Endothelial cell of umbilical vein (primary cell): ENCODE measurements around the gene SVOP. TPM values are rescaled to one million over a fixed set of nuclear protein-coding genes. Genes with fewer than 3 reads are reported as not detected.

ENCODE experiments used
- BruUV-seq: library from RNA; stranded (reverse); fragments of 400-500 nt; replicated peaks from 2 replicates; lab custom pipeline; 2021; lab: Mats Ljungman, UMichigan
- CTCF ChIA-PET: fragments of 300-600, 350-600 bp; sonication (Branson Sonifier 250); formaldehyde crosslinking; loops from one replicate; lab custom pipeline; 2021; ENCODE audit warnings: antibody characterized with exemption, inconsistent platforms; lab: Charles Lee
- POLR2A ChIA-PET: fragments of 300-600, 350-600 bp; sonication (Branson Sonifier 250); formaldehyde crosslinking; loops from one replicate; lab custom pipeline; 2021; ENCODE audit warnings: antibody characterized with exemption, inconsistent platforms; lab: Charles Lee
- DNase-seq: peaks from one replicate; pipeline ENCODE4 v3.0.0-alpha.2; 2011; ENCODE audit warnings: low read depth, low spot score
- FAIRE-seq: peaks from 2 replicates; lab custom pipeline; 2011; peaks lifted over from hg19 to GRCh38; lab: Jason Lieb, UNC
- H2AFZ ChIP-seq: 2 replicates; pipeline ENCODE4 v1.6.0; 2012; ENCODE audit warnings: low read depth, low read length, control low read depth, inconsistent platforms
- H3K27ac ChIP-seq: 2 replicates; pipeline ENCODE4 v1.5.1; 2011; ENCODE audit warnings: low read depth, mild to moderate bottlenecking, control low read depth, low read length, moderate library complexity; ENCODE audit not compliant: insufficient read depth
- H3K27me3 ChIP-seq, 2 experiments: 2 replicates each; pipeline versions ENCODE4 v1.6.0 to v1.6.1; 2011; ENCODE audit warnings: low read length in 2 of 2, mixed read lengths in 1 of 2; ENCODE audit not compliant: control insufficient read depth in 2 of 2, insufficient read depth in 2 of 2
- H3K36me3 ChIP-seq, 2 experiments: 2 replicates in 1 of 2; 3 replicates in 1 of 2; pipeline ENCODE4 v1.5.1; 2011; ENCODE audit warnings: low read length in 2 of 2, mild to moderate bottlenecking in 1 of 2, moderate library complexity in 1 of 2; ENCODE audit not compliant: control insufficient read depth in 2 of 2, insufficient read depth in 2 of 2; ENCODE audit errors: extremely low read depth in 1 of 2
- H3K4me1 ChIP-seq: 3 replicates; pipeline ENCODE4 v1.5.1; 2011; ENCODE audit warnings: mild to moderate bottlenecking, low read length; ENCODE audit not compliant: control insufficient read depth, insufficient read depth; ENCODE audit errors: extremely low read depth
- H3K4me2 ChIP-seq: 2 replicates; pipeline ENCODE4 v1.6.1; 2011; ENCODE audit warnings: low read length, control low read depth, mixed read lengths; ENCODE audit not compliant: insufficient read depth
- H3K4me3 ChIP-seq, 3 experiments: fragments of 200-600 bp in 1 of 3; sonication (generic), shearing (Covaris generic) in 1 of 3; replicated peaks in 1 of 3; 2 replicates each; pipeline ENCODE4 v1.5.1; 2011 to 2016; ENCODE audit warnings: control low read depth in 3 of 3, low read length in 3 of 3, mild to moderate bottlenecking in 2 of 3, inconsistent platforms in 1 of 3, low read depth in 1 of 3, moderate library complexity in 1 of 3; ENCODE audit not compliant: insufficient read depth in 1 of 3
- H3K79me2 ChIP-seq: 2 replicates; pipeline ENCODE4 v1.6.0; 2012; ENCODE audit warnings: low read length, inconsistent platforms; ENCODE audit not compliant: control insufficient read depth, insufficient read depth
- H3K9ac ChIP-seq: replicated peaks from 2 replicates; pipeline ENCODE3; 2011; ENCODE audit warnings: low read length, control low read depth; ENCODE audit not compliant: insufficient read depth; ENCODE audit errors: extremely low read depth
- H3K9me1 ChIP-seq: replicated peaks from 3 replicates; pipeline ENCODE4 v1.6.0; 2011; ENCODE audit warnings: mild to moderate bottlenecking, low read length; ENCODE audit not compliant: control insufficient read depth, insufficient read depth; ENCODE audit errors: extremely low read depth
- H3K9me3 ChIP-seq: replicated peaks from 2 replicates; pipeline ENCODE4 v1.5.1; 2012; ENCODE audit warnings: low read length, inconsistent platforms; ENCODE audit not compliant: control insufficient read depth, insufficient read depth
- H4K20me1 ChIP-seq: replicated peaks from 2 replicates; pipeline ENCODE3; 2011; ENCODE audit warnings: mild to moderate bottlenecking, low read length; ENCODE audit not compliant: control insufficient read depth, insufficient read depth; ENCODE audit errors: extremely low read depth
- MYC ChIP-seq: IDR thresholded peaks from one replicate; pipeline ENCODE4 v1.6.1; 2011; ENCODE audit warnings: mild to moderate bottlenecking, low read depth, low read length
- POLR2AphosphoS5 ChIP-seq: IDR thresholded peaks from 2 replicates; pipeline ENCODE4 v1.6.1; 2012; ENCODE audit warnings: low read depth, mild to moderate bottlenecking, control low read depth, low read length, moderate library complexity; ENCODE audit not compliant: insufficient read depth
- dilution Hi-C: fragments of 300-500 bp; cut with MboI; formaldehyde crosslinking; loops from one replicate; pipeline ENCODE4 v1.15.0; 2019; ENCODE audit warnings: low sequenced_read_pairs; ENCODE audit not compliant: extremely low pct_ligation_motif_present
- intact Hi-C: fragments of 100-400 bp; cut with micrococcal nuclease; formaldehyde crosslinking; loops from one replicate; pipeline ENCODE4 v1.10.0; 2022
- polyA plus RNA-seq, 4 experiments: library from polyadenylated mRNA; depleted of rRNA in 3 of 4; stranded (reverse) in 3 of 4; unstranded in 1 of 4; fragments of >200 nt; gene quantifications; 2 replicates each; pipeline versions ENCODE4 v1.2.1 to v1.2.3, GENCODE V29; 2011 to 2012; ENCODE audit warnings: missing spikeins in 1 of 4
- total RNA-seq: library from RNA; stranded (reverse); gene quantifications from 2 replicates; pipeline ENCODE4 v1.2.3, GENCODE V29; 2021
- TF ChIP-seq, protein P1 (sequence below), 2 donors: IDR thresholded peaks; 1 replicate in 1 of 2; 2 replicates in 1 of 2; pipeline ENCODE4 v1.5.1; 2011; ENCODE audit warnings: low read length in 2 of 2, mild to moderate bottlenecking in 2 of 2, moderate library complexity in 2 of 2, control low read depth in 1 of 2, inconsistent platforms in 1 of 2, low read depth in 1 of 2; ENCODE audit not compliant: insufficient read depth in 1 of 2; ENCODE audit errors: extremely low read depth in 1 of 2

The SVOP gene
- total and polyA plus RNA-seq, 2 donors (not counting 3 experiments of a cell fraction or from before 2014, with no cell fraction given), result not detected

DNA sequence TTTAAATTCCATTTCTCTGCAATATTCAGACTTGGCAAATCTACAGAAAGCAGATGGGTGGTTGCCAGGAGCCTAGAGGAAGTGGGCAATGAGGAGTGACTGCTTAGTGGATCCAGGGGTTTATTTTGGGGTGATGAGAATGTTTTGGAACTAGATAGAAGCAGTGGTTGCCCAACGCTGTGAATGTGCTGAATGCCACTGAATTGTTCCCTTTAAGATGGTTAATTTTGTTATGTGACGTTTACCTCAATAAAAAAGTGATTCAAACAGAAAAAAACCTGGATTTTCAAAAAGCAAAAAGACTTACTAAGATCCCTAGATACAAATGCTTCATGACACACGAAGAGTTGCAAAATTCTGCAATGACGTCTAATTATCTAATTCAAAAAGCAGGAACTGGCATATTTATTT, 106.7 kb downstream of the SVOP start:
- CTCF ChIA-PET, result no interaction called here
- H3K36me3 ChIP-seq, result no peaks in the 10 kb centered on the region
- H3K9me1 ChIP-seq, result no peaks in the 10 kb centered on the region
- H3K4me2 ChIP-seq, result no peak overlapping the region
- POLR2A ChIA-PET, result no interaction called here
- no peak overlapping the region for H3K27ac ChIP-seq
- FAIRE-seq, result no peak
- no peak overlapping the region for H2AFZ ChIP-seq
- dilution Hi-C loops (no loop called here), intact Hi-C loops (no loop called here)
- DNase-seq, result no peak
- no peak for TF ChIP-seq POLR2AphosphoS5
- no peak overlapping the region for H3K9ac ChIP-seq
- no TSS peak for BruUV-seq
- peaks cover 0 to 1% of the 10 kb centered on the region in 2 experiments for H3K27me3 ChIP-seq
- H3K79me2 ChIP-seq, result no peaks in the 10 kb centered on the region
- no peaks in the 10 kb centered on the region for H4K20me1 ChIP-seq
- H3K4me1 ChIP-seq, result no peaks in the 10 kb centered on the region
- no peak overlapping the region for H3K4me3 ChIP-seq
- no peaks in the 10 kb centered on the region for H3K9me3 ChIP-seq

DNA sequence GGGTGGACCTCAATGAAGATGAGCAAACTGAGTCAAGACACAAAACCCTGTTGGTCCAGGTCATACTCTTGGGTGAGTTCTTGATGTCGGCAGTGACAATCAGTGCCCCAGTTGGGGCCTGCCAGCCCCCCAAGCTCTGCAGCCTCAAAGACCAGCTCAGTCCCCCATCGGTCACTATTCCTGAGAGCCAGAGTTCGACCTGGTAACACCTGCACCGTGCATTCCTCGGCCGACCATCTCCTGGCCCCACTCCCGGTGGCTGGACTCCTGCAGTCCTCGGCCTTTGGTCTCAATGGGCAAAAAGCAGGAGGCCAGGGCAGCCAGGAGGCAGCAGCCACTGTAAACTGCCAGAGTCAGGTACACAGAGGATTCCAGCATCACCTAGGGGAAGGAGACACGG, 108.5 kb downstream of the SVOP start:
- H3K27ac ChIP-seq, result no peak overlapping the region
- no TSS peak for BruUV-seq
- CTCF ChIA-PET, result no interaction called here
- no peak overlapping the region for H3K4me3 ChIP-seq
- H3K4me2 ChIP-seq, result no peak overlapping the region
- peaks cover 0 to 1% of the 10 kb centered on the region in 2 experiments for H3K27me3 ChIP-seq
- dilution Hi-C loops, result no loop called here
- no peak overlapping the region for H3K9ac ChIP-seq
- POLR2A ChIA-PET, result no interaction called here
- H3K79me2 ChIP-seq, result no peaks in the 10 kb centered on the region
- no peaks in the 10 kb centered on the region for H3K4me1 ChIP-seq
- no peak for TF ChIP-seq MYC
- TF ChIP-seq, protein P1, sequence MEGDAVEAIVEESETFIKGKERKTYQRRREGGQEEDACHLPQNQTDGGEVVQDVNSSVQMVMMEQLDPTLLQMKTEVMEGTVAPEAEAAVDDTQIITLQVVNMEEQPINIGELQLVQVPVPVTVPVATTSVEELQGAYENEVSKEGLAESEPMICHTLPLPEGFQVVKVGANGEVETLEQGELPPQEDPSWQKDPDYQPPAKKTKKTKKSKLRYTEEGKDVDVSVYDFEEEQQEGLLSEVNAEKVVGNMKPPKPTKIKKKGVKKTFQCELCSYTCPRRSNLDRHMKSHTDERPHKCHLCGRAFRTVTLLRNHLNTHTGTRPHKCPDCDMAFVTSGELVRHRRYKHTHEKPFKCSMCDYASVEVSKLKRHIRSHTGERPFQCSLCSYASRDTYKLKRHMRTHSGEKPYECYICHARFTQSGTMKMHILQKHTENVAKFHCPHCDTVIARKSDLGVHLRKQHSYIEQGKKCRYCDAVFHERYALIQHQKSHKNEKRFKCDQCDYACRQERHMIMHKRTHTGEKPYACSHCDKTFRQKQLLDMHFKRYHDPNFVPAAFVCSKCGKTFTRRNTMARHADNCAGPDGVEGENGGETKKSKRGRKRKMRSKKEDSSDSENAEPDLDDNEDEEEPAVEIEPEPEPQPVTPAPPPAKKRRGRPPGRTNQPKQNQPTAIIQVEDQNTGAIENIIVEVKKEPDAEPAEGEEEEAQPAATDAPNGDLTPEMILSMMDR (IDR thresholded peaks at IDR 0.05; ENCODE audit: extremely low read depth in 1 of 2, insufficient read depth in 1 of 2, low read depth in 1 of 2, low read length in 2 of 2), result no peak
- no peaks in the 10 kb centered on the region for H4K20me1 ChIP-seq
- no peaks in the 10 kb centered on the region for H3K9me1 ChIP-seq
- FAIRE-seq, result no peak
- intact Hi-C loops, result no loop called here
- no peak for DNase-seq
- H3K9me3 ChIP-seq, result no peaks in the 10 kb centered on the region
- no peaks in the 10 kb centered on the region for H3K36me3 ChIP-seq
- H2AFZ ChIP-seq, result no peak overlapping the region
